DMS79 treated with DMSO at 0.1 percent for 48 hours (cell line): ENCODE data around the gene LCE6A.

ENCODE experiments used
- DNase-seq: peaks from one replicate; lab custom pipeline; 2025; lab: John Stamatoyannopoulos, UW

Gene LCE6A

GRCh38 chr1:152876827-152877226 is 34.2 kb downstream of the LCE6A start:
- DNase-seq, result no peak

DNA sequence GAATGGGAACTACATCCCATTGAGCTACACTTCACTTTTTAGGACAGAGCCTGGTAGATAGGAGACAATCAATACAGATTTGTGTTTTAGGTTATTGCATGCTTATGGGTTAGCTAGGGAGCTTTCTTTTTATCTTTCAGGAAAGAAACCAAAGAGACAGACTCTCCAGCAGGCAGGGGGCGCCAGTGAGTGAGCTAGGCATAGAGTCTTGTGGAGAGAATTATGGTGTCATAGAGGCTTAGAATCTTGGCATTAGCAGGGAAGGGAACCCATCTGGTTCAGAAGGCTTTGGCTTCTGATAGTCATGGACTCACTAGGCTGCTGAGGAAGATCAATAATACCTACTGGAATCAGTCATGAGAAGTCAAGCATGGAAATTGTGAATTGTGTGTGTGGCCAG is 35.4 kb downstream of the LCE6A start, which contains the start of gene SMCP:
TSS of gene SMCP (plus strand) at position 281 of the 400 bp plus-strand sequence. CDS start 6,101 bp downstream, outside the sequence.
- DNase-seq, result no peak

- DNase-seq, result no peak
Observed at GRCh38 chr1:152879559-152880198, 37.0 kb downstream of the LCE6A start.

- no peak for DNase-seq
Observed at GRCh38 chr1:152880316-152880715, 37.7 kb downstream of the LCE6A start.

- DNase-seq, result peak; percentile 16
Observed at GRCh38 chr1:152880907-152881306, 38.3 kb downstream of the LCE6A start.

GRCh38 chr1:152884085-152884484 is 41.4 kb downstream of the LCE6A start:
- DNase-seq, result no peak

- no peak for DNase-seq
Observed at GRCh38 chr1:152884506-152884905, 41.9 kb downstream of the LCE6A start.

DNA sequence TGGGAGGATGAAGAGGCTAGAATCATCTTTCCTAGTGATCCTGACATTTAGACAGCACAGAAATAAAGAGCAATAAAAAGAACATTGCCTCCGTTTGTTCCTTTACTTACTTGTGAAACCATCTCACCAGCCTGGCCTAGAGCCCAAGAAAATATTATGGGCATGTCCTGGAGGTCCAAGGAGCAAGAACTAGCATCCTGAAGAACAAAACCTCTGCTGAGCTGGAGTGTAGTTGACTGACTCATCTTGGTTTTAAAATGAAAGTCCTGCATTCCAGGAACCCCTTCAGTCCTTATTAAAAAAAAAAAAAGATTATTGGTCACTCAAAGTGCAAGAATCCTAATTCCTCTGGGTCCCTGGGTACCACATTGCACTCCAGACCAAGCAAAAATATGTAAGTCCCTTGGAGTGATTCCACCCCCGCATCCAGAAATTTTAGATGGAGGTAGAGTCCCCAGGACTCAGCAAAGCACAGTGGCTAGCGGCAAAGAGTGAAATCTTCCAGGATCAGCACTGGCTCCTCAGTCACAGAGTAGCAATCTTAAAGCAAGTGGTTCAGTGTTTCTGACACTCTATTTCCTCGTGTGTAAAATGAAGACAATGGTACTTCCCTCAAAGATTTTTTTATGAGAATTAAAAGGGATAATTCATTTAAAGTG is 42.4 kb downstream of the LCE6A start:
- DNase-seq, result no peak

DNA sequence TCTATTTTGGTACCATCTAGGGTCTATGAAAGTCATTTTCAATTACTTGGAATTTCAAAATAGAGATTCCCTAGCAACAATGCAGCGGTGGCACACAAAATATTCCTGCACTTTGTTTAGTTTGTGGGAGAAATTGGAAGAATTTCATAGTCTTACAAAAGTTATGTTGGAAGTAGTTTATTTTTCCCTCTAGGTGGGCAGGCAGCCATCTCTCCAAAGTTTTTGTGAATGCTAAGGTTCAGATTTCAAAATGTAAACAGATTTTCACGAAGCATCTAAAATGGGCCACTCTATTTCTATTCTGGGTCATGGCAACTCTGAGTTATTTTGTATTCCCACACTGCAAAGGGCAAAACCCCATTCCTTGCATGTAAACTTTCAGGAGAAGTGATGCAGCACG is 43.4 kb downstream of the LCE6A start:
- no peak for DNase-seq

DNA sequence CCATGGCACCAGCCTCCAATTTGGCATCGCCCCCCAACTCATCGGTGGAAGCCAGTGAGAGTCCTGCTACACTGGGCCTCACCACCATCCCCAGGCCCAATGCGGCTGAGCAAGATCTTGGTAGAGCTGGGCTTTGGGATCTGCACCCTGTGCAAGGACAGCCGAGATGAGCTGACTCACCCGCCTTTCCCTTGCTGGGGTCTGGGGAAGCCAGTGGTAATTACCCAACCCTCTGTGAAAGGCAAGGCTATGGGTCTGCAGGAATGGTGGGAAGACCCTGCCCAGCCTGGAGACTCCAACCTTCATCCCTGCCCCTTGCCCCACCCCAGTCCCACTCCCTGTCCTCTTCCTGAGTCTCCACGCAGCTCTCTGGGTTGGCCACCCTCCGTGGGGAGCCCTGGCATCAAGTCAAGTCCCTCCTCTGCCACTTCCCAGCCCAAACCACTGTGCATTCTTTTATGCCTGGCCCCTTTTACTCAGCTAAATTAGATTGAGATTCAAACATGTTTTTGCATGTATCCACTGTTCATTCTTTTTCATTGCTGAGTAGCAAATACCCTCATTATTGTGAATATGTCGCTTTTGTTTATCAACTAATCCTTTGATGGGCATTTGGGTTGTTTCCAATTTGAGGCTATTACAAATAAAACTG is 44.2 kb downstream of the LCE6A start:
- DNase-seq, result peak; percentile 80

DNA sequence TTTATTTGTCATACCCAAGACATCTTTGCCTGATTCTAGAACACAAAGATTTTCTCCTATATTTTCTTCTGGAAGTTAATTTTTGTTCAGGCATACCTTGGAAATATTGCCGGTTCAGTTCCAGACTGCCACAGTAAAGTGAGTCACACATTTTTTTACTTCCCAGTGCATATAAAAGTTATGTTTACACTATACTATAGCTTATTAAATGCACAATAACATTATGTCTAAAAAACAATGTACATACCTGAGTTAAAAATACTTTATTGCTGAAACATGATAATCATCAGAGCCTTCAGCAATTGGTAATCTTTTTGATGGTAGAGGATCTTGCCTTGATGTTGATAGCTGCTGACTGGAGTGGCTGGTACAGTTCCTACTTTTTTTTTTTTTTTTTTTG is 45.5 kb downstream of the LCE6A start:
- DNase-seq, result no peak
